Tibial artery (tissue), 4 donors: ENCODE results near the gene LRRC74A.

Source experiments
- DNase-seq, 2 donors: peaks; one replicate each; pipeline ENCODE4 v3.0.0-alpha.2; 2019
- H3K27ac ChIP-seq, 2 donors: fragments of 200-600 bp; sonication (generic) in 1 of 2; 1 replicate in 1 of 2; 2 replicates in 1 of 2; pipeline ENCODE4 v1.5.1; 2018 to 2019; ENCODE audit warnings: mild to moderate bottlenecking in 1 of 2
- H3K27me3 ChIP-seq, 2 donors: fragments of 200-600 bp; sonication (generic) in 1 of 2; one replicate each; pipeline versions ENCODE4 v1.5.1 to v1.6.0; 2016 to 2019
- H3K36me3 ChIP-seq, 3 donors: fragments of 200-600 bp; sonication (generic) in 2 of 3; one replicate each; pipeline ENCODE4 v1.5.1; 2016 to 2019; ENCODE audit warnings: mild to moderate bottlenecking in 2 of 3
- H3K4me1 ChIP-seq, 4 donors: fragments of 200-600 bp; sonication (generic) in 2 of 4; 1 replicate in 3 of 4; 2 replicates in 1 of 4; pipeline ENCODE4 v1.5.1; 2016 to 2019
- H3K4me3 ChIP-seq, 2 donors: fragments of 200-600 bp; sonication (generic) in 1 of 2; 1 replicate in 1 of 2; 2 replicates in 1 of 2; pipeline ENCODE4 v1.5.1; 2018 to 2019; ENCODE audit warnings: mild to moderate bottlenecking in 2 of 2
- H3K9me3 ChIP-seq, 3 donors: fragments of 200-600 bp; sonication (generic) in 1 of 3; one replicate each; pipeline ENCODE4 v1.5.1; 2016 to 2019
- intact Hi-C: fragments of 100-400 bp; cut with DNase I; formaldehyde crosslinking; loops from one replicate; pipeline ENCODE4 v1.15.0; 2023; ENCODE audit warnings: low total_unique reads
- TF ChIP-seq, protein P1 (sequence below), 2 experiments: fragments of 200-600 bp in 1 of 2; fragments of 450-650 bp in 1 of 2; IDR thresholded peaks; one replicate each; pipeline ENCODE4 v1.5.1; 2017 to 2019; ENCODE audit warnings: antibody characterized with exemption in 2 of 2, mild to moderate bottlenecking in 1 of 2, moderate library complexity in 1 of 2

The LRRC74A gene

DNA sequence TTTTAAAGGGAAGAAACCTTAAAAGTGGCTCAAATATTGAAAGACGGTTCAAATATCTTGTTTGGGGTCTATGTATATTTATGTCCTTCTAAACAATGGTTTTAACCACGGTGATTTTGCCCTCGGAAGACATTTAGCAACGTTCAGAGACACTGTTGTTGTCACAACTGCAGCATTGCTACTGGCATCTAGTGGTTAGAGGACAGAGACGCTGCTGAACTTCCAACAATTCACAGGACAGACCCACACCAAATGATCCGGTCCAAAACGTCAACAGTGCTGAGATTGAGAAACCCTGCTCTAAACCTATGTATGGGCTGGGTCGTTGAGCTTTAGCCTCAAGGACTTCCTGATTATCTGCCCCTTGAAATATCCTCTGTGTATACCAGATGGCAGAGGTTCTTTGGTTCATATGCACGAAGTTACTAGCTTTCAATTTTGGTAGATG, 15.2 kb upstream of the LRRC74A start:
- no peaks in the 10 kb centered on the region for H3K27me3 ChIP-seq
- intact Hi-C loops = no loop called here
- peak overlapping the region; percentile 29 to 85 for H3K27ac ChIP-seq
- no peaks in the 10 kb centered on the region for H3K9me3 ChIP-seq
- TF ChIP-seq, protein P1, sequence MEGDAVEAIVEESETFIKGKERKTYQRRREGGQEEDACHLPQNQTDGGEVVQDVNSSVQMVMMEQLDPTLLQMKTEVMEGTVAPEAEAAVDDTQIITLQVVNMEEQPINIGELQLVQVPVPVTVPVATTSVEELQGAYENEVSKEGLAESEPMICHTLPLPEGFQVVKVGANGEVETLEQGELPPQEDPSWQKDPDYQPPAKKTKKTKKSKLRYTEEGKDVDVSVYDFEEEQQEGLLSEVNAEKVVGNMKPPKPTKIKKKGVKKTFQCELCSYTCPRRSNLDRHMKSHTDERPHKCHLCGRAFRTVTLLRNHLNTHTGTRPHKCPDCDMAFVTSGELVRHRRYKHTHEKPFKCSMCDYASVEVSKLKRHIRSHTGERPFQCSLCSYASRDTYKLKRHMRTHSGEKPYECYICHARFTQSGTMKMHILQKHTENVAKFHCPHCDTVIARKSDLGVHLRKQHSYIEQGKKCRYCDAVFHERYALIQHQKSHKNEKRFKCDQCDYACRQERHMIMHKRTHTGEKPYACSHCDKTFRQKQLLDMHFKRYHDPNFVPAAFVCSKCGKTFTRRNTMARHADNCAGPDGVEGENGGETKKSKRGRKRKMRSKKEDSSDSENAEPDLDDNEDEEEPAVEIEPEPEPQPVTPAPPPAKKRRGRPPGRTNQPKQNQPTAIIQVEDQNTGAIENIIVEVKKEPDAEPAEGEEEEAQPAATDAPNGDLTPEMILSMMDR (IDR thresholded peaks at IDR 0.05) = peak; percentile 29 to 32
- peaks cover 19 to 34% (median 34%) of the 10 kb centered on the region in 3 donors for H3K36me3 ChIP-seq
- peaks cover 0 to 21% (median 9%) of the 10 kb centered on the region in 4 donors for H3K4me1 ChIP-seq
- H3K4me3 ChIP-seq = peak overlapping the region; percentile 92 to 98
- no peak for DNase-seq

- intact Hi-C loops = no loop called here
- H3K36me3 ChIP-seq = peaks cover 14 to 29% (median 28%) of the 10 kb centered on the region in 3 donors
- TF ChIP-seq, protein P1 (IDR thresholded peaks at IDR 0.05) = no peak
- H3K27me3 ChIP-seq = no peaks in the 10 kb centered on the region
- H3K4me1 ChIP-seq = peaks cover 0 to 21% (median 9%) of the 10 kb centered on the region in 4 donors
- peak overlapping the region; percentile 92 to 98 for H3K4me3 ChIP-seq
- DNase-seq = no peak
- peak overlapping the region; percentile 85 to 93 for H3K27ac ChIP-seq
- no peaks in the 10 kb centered on the region for H3K9me3 ChIP-seq
Observed at GRCh38 chr14:76811561-76811960, 14.6 kb upstream of the LRRC74A start.

- H3K9me3 ChIP-seq = no peaks in the 10 kb centered on the region
- DNase-seq = no peak
- peak overlapping the region; percentile 85 to 93 for H3K27ac ChIP-seq
- H3K36me3 ChIP-seq = peaks cover 10 to 24% (median 23%) of the 10 kb centered on the region in 3 donors
- intact Hi-C loops = no loop called here
- no peaks in the 10 kb centered on the region for H3K27me3 ChIP-seq
- H3K4me1 ChIP-seq = peaks cover 0 to 21% (median 9%) of the 10 kb centered on the region in 4 donors
- TF ChIP-seq, protein P1 (IDR thresholded peaks at IDR 0.05) = no peak
- peak overlapping the region; percentile 92 to 98 for H3K4me3 ChIP-seq
Observed at GRCh38 chr14:76812093-76812421, 14.2 kb upstream of the LRRC74A start.

DNA sequence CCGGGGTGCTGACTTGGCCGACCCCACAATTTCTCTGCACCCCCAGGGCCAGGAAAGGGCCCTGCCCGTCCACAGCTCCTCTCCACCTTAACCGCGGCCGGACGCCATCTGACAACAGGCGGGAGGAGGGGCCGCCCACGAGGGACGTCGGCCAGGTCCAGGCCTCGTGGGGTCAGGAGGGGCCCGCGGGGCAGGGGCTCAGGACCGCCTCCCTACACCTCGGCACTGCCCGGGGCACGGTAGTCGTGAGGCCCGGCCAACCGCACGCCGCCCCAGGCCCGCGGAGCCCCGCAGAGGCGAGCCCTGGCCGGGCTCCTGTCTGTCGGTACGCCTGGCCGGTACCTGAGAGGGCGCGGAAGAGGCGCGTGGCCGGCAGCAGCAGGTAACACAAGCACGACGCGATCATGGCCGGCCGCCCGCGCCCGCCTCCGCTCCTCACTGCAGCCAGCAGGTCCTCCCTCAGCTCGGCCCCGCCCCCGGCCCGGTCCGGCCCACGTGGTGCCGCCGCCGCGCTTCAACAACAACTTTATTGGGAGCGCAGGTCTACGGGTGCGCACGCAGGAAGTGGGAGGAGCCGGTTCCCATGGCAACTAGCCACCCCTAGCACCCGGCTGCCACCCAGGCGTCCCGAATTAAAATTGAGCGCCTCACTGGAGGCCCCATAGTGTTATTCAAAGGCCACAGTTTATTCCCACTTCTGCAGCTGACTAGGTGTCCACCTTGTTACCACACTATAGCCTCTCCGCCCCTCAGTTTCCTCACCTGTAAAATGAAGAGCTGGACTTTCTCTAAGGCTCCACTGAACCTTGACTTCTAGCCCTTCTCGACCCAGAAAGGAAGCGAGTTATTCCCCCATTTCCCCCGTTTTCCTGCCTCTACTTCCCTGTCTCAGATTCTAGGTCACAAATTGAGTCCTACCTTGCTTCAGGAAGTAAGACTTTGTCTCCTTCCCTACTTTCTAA, 13.5 kb upstream of the LRRC74A start, which contains the start of gene ANGEL1:
Gene ANGEL1, minus strand, starts transcription at position 461 of the 962 bp plus-strand sequence. Its CDS starts 55 bp downstream, at position 406.
- TF ChIP-seq, protein P1 (IDR thresholded peaks at IDR 0.05) = no peak
- intact Hi-C loops = no loop called here
- Histone ChIP-seq H3K9me3 (no peaks in the 10 kb centered on the region), H3K4me1 (peaks cover 0 to 21% (median 9%) of the 10 kb centered on the region in 4 donors), H3K36me3 (peaks cover 3 to 17% (median 16%) of the 10 kb centered on the region in 3 donors), H3K27me3 (peaks cover 0 to 3% of the 10 kb centered on the region in 2 donors), H3K4me3 (peak within 1 kb of the TSS; percentile 92 to 98), H3K27ac (peak within 1 kb of the TSS; percentile 85 to 93)
- DNase-seq = peak; percentile 93 to 97

DNA sequence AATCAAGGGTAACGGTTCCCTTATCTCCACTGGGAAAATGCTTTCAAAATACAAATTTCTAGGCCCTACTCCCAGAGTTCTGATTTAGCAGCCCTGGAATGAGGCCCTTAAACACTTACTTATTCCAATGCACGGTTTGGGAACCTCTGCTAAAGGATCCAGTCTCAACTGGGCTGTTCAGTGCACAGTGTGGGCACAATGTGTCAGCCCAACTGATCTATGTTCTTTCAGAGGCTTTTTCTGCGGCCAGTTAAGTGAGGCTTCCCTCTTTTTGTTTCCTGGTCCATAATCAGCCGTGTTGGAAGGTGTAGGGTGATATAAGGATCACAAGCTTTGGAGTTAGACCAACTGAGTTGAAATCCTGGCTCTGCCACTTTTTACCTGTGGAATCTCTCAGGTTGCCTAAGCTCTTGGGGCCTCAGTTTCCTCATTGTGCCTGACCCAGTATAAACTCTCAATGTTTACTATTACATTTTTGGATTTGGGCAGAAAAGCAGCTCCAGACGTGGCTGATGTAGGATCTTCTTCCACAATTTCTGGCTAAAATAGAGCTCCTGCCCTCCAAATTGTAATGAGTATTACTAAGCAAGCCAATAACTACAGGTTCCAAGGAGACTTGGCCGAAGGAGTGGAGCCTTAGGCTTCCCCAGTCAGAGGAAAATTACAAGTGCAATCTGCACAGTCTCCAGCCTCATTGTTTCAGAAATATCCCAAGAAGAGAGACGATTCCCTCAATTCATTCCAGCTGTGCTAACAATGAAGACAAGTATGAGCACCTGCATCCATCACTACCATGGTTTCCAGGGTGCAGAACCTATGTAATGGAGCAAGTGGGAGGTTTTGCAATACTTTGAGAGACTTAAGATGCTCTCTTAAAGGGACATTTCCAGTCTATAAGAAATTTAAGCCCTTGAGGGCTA, 11.2 kb upstream of the LRRC74A start:
- Histone ChIP-seq H3K9me3 (no peaks in the 10 kb centered on the region), H3K27me3 (peaks cover 0 to 15% of the 10 kb centered on the region in 2 donors), H3K27ac (no peak overlapping the region), H3K4me3 (no peak overlapping the region), H3K4me1 (peaks cover 0 to 20% (median 9%) of the 10 kb centered on the region in 4 donors), H3K36me3 (no peaks in the 10 kb centered on the region)
- TF ChIP-seq, protein P1 (IDR thresholded peaks at IDR 0.05) = no peak
- DNase-seq = no peak
- intact Hi-C loops = no loop called here
